ENCODE results near the gene NAV1.
A peak's percentile ranks its signal among the peaks of the same experiment; 100 is the strongest.
"Not testable (repeated sequence)": the region's sequence is repeated elsewhere in the genome, so short reads cannot be mapped to it uniquely, and the experiment has no call there.

Gene NAV1, protein sequence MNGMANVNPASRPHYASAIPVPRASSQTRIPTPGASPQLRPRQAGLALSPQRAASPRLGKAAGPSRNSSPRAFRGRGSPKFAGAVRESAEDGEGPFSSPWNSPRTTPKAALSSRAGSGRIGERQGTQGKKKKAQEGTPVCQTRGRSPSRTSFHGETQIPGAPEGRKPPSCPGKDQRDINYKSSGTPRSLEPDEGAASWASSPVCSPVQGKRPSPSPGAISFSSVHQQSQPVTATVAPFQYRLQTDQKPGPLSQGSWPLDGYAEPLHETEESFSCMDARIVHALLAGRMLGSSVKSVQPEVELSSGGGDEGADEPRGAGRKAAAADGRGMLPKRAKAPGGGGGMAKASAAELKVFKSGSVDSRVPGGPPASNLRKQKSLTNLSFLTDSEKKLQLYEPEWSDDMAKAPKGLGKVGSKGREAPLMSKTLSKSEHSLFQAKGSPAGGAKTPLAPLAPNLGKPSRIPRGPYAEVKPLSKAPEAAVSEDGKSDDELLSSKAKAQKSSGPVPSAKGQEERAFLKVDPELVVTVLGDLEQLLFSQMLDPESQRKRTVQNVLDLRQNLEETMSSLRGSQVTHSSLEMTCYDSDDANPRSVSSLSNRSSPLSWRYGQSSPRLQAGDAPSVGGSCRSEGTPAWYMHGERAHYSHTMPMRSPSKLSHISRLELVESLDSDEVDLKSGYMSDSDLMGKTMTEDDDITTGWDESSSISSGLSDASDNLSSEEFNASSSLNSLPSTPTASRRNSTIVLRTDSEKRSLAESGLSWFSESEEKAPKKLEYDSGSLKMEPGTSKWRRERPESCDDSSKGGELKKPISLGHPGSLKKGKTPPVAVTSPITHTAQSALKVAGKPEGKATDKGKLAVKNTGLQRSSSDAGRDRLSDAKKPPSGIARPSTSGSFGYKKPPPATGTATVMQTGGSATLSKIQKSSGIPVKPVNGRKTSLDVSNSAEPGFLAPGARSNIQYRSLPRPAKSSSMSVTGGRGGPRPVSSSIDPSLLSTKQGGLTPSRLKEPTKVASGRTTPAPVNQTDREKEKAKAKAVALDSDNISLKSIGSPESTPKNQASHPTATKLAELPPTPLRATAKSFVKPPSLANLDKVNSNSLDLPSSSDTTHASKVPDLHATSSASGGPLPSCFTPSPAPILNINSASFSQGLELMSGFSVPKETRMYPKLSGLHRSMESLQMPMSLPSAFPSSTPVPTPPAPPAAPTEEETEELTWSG (N-terminal part only)

DNA sequence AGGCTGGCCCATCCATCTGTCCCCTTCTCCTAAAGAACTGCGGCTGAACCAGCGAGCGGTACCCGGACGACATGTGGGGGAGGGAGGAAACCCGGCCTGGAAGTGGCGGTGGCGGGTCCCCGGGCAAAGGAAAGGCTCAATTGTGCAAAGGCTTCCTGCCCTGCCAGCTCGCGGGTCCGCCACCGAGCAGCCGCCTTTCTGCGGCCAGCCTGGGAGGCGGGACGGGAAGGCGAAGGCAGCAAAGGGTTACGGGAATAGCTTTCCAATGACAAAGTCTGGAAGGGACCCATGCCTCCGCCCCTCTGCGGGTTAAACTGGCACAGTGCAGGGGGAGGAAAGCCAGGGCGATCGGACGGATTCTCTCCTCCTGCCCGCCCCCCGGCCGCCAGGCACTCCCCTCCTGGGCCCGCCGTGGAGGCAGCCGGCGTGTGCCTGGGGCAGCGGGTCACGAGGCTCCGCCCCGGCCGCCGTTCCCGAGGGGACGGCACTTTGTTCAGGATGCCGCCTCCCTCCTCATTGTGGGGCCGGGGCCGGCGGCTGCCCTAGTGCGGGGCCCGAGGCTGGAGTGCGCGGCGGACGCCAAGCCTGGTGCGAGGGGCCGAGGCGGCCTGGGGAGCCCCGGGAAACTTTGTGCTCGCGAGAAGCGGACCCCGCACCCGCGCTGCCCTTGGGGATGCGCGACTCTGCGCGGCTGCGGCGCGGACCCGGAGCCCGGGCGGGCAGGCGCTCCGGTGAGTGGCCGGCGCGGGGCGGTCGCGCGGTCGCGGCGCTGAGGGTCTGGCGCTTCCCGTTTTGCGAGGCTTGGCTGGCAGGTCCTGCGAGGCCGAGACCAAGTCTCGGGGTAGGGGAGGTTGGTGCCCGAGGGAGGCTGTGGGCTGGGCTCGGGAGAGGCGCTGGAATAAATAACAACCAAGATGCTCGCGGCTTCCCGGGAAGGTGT, at the start of gene NAV1:
Gene NAV1, plus strand, starts transcription at position 516 of the 940 bp plus-strand sequence. CDS start 83,758 bp downstream, outside the sequence.
- DNase-seq = peak in 1 of 2 donors; percentile 6

DNA sequence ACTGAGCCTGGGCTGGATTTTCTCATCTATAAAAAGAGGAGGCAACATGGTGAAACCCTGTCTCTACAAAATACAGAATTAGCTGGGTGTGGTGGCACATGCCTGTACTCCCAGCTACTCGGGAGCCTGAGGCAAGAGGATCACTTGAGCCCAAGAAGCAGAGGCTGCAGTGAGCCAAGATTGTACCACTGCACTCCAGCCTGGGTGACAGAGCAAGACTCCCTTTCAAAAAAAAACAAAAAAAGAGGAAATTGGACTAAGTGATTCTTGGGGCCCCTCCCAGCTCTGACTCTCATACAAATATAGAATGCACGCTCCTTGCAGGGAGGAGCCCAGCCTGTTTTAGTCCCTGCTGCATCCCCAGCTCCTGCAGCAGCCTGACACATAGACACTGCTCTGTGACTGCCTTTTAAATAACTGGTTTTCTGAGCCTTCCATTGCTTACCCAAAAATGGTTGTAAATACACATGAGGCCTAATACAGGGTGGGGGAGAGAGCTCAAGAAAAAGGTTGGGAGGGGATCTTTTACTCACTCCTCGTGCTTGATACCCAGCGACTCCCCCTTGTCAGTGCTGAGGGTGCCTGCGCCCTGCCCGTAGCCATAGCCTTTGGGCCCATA, 49.2 kb upstream of the NAV1 start:
- peak in 1 of 2 donors; percentile 3 for DNase-seq

DNA sequence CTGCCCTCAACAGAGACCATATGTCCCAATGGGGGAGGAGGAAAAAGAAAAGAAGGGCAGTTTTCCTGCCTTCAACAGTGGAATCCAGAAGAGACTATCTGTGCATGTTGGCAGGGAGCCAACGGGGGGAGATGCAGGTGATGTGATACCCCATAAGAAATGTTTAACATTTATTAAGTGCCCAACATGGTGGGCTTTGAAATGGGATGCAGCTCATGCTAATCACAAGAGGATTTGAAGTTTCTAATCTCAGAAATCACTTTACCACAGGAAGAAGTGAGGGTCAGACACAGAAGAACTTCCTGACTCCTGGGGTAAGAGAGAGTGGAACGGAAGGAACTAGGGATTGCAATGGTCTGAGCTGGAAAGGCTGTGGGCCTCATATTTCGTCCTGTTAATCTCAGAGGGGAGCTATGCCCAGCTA, 48.2 kb upstream of the NAV1 start:
- DNase-seq = no peak

DNA sequence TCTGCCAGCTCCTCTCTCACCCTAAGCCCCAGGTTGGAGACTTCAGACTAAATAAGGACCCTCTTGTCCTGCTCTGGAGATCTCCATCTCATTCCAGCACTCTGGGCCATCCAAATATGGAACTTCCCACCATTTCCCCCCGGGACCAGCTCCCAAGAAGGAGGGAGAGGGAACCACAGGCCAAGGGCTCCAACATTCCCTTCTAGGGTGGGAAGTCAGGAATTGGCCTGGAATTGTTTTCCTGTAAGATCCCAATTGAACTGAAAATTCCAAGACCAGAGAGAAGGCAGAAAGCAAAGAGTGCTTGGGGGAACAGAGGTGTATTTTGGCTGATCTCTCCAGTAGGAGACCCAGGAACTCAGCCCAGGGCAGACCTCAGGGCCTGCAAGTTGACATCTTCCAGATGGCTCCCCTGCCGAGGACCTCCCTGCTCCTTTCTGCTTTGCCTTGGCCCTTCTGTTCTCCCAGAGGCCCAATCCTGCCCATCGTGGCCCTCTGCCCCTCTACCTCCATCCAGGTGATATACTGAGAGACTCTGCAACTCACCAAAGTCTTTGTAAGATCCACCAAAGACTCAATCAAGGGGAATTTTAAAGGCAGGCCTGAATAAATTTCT, 46.9 kb upstream of the NAV1 start:
- no peak for DNase-seq

DNA sequence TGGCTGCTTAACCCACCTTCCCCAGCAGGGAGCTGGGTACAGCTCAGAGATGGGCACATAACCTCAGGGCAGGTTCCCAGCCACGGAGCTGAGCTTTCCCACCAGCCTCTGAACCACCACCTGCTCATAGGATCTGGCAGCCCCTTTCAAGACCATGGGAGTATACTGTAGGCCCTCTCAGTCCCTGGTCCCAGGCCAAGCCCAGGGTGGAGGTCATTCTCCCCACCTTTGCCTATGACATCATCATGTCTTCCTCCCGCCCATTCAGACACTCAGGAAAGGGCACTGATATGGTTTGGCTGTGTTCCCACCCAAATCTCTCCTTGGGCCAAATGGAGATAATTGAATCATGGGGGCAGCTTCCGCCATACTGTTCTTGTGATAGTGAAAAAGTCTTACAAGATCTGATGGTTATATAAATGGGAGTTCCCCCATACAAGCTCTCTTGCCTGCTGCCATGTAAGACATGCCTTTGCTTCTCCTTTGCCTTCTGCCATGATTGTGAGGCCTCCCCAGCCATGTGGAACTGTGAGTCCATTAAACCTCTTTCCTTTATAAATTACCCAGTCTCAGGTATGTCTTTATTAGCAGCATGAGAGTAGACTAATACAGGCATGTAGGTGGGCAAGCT, 45.8 kb upstream of the NAV1 start:
- not testable (repeated sequence) for DNase-seq

DNA sequence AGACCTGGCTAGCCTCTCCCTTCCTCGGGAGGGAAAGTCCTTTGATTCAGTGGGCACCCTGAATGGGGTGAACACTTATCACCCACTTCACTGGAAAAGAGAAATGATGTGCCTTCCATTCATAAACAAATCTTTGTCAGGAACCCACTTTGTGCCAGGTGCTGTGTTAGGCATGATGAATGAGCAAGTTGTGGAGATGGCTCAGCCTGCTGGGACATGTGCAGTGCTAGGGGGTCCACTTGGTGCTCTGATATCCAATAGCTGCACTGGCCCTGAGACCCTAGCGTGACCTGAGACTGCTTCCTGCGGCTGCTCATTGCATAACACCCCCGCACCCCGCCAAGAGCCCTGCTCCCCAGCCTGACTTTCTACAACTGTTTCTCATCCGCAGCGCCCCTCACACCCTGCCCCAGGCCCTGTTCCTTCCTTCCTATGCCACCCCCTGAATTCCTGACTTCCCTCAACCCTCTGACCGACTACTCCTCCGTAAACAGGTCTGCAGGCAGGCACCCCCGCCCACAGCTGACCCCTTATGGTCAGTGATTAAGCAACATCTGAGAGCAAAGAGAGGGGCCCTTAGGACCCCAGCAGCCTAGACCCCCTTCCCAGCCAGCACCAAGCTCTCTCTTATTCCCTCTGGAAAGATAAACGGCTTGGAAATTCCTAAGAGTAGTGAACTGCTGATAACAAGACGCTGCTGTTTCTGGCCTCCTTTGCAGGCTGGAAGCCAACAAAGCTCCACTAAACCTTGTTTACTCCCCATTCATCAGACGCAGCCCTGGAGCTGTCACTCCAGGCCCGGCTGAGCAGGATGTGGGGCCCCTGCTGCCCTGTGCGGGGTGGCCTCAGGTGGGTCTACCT, 44.9 kb upstream of the NAV1 start:
- no peak for DNase-seq

DNA sequence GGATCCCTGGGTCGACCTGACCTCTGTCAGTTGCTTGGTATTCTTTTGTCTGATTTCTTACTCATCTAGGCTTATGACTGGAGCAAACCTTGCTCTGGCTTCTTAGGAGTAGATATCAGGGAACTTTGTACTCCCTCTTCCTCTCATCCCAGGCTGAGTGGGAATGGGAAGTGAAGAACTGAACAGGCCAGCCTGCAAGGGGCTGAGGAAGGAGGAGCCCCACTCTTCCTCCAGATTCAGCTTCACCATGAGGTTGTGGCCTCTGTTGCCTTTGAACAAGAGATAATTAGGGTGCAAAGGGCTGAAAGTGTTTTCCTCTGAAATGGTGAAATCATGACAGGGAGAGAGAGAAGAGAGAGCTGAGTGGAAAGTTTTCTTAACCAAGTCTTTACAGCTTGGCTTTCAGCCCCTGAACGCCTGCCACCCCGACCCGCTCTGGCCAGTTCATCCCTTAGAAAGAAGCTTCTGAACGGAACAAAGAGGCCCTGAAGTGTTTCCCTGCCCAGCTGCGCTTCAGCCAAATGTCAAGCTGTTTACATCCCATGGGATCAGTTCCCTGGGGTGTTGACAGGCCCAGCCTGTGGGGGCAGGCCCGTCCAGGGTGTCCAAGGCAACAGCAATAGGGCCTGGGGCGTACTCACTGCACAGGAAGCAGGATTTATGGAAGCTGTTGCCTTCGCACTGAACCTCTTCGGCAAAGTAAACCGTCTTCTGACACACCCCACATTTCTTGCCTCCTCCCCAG, 43.2 kb upstream of the NAV1 start:
- no peak for DNase-seq

DNA sequence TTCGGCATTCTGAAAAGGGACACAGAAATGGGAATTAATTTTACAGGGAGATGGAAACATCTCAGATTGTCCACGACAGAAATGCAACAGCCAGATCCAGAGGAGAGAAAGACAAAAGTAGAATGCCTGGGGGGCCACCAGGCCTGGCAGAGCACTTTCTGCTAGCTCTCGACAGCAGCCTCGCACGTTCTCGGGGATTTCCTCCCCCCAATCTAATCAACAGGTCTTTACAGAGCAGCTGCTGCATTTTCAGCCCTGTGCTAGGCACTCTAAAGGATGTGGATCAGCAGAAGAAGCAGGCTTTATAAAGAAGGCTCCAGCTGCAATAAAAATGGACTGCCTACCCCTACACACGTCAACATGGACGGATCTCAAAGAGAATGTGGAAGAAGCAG, 42.6 kb upstream of the NAV1 start:
- no peak for DNase-seq

DNA sequence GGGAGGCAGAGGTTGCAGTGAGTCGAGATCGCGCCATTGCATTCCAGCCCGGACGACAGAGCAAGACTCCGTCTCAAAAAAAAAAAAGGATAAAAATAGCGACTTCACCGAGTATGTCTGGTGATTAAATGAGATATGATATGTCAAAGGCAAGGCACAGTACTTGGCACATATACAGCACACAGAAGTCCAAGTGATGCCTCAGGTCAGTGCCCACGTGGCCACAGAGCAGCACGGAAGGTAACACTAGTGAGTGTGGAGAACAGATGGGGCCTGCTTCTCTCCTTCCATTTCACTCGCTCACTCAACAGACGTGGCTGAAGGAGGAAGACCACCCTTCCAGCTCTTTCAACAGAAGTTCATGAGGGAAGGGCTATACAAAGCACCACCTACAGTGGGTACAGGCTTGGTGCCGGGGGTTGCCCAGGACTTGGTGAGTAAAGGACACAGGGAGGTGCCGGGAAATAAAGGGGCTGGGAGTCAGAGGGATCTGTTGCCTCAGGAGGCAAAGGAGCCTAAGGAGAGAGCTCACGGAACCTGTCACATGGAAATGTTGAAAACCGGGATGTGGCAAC, 40.9 kb upstream of the NAV1 start:
- DNase-seq = no peak

DNA sequence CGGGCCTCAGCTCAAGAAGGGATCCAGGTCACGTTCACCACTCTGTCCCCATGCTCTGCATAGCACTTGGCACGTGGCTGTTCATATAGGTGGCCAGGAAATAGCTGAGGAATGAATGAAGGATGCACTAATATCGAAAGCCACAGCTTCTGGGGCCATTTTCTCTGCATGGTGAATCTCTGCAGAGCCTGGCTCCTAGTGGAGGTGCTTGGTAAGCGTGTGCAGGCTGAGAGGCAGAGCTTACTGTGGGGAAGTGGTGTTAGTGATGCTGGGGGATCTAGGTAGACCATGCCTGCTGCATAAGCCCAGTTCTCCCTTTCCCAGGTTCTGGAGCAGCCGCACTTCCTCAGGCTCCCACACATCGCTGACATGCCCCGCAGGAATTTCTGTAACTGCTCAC, 40.3 kb upstream of the NAV1 start:
- DNase-seq = no peak

DNA sequence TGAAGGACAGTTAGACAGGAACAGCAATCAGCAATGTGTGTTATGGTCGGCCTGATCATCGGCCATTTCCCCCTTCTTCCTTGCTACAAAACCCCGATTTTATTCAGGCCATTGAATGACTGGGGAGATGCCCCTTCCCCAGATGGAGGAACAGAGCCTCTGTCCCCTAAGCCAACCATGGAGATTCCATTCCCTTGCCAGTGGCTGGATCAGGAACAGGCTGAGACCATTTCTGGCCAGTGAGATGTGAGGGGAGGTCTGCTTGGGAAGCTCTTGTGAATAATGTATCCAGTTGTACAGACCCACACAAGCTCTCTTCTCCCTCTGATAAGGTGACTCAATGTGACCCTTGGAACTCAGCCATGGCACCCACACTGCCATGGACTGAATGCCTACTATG, 39.7 kb upstream of the NAV1 start:
- DNase-seq = no peak

DNA sequence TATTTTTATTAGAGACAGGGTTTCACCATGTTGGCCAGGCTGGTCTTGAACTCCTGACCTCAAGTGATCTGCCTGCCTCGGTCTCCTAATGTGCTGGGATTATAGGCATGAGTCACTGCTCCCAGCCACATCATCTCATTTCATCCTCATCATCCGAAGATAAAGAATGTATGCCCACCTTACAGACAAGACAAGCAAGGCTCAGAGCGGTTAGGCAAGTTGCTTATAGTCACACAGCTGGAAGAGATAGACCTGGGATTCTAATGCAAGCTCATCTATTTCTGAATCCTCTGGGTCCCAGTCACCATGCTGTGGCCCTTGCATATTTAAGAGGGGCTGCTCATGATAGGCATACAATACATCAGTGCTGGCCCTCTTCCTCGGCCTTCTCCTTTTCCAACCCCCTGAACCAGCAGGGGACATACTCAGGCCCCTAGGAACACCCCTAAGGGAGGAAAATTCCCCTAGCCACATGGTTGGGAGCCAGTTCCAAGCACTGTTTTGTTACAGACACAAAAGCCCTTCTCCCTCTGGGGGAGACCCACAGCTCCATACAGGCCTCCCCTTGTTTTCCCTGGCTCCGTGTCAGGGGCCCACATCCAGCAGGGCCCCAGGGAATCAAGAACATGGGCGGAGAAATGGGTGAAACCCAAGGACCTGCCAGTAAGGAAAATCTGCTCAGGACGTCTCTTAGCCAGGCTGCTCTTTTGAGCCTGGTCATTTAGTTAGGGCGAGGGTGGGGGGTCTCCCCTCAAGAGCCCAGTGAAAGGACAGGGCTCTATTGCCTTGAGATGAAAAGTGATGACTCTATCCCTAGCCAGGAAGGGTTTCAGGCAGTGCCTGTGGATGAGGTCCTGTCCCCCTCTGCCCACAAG, 38.9 kb upstream of the NAV1 start:
- DNase-seq = no peak

DNA sequence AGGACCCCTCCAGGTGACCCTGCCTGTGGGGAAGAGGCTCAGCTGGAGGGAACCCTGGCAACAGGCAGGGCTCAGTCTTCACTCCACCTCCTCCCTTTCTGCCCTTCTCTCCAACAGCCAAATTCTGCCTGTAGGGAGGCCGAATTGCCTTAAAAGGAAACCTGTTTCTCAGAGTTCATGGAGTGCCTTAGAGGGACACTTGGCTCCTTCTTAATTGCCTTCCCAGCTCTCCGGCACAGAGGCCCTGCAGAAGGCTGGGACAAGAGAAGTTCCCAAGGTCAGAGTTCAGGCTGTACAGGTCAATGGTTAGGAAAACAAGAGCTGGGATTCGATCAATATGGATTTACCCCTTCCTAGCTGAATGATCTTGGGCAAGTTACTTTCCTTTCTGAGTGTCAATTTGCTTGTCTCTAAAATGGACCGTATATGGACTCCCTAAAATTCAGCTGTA, 38.2 kb upstream of the NAV1 start:
- DNase-seq = no peak

DNA sequence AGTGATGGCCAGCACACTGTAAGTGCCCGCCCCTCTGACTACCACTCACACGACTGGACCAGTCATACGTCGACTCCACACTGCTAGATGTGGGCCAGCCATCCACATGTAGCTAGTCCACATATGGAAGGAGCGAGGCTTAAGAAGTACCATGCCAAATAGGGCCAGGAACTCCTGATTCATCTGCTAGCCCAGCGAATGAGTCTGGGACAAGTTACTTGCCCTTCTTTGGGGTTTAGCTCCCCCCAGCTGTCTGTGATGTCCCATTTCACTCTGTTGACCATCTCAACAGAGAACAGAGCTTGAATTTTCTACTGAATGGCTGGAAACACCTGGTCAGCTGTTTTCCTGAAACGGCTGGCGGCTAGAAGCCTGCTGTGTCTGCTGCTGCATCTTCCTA, 37.8 kb upstream of the NAV1 start:
- no peak for DNase-seq

DNA sequence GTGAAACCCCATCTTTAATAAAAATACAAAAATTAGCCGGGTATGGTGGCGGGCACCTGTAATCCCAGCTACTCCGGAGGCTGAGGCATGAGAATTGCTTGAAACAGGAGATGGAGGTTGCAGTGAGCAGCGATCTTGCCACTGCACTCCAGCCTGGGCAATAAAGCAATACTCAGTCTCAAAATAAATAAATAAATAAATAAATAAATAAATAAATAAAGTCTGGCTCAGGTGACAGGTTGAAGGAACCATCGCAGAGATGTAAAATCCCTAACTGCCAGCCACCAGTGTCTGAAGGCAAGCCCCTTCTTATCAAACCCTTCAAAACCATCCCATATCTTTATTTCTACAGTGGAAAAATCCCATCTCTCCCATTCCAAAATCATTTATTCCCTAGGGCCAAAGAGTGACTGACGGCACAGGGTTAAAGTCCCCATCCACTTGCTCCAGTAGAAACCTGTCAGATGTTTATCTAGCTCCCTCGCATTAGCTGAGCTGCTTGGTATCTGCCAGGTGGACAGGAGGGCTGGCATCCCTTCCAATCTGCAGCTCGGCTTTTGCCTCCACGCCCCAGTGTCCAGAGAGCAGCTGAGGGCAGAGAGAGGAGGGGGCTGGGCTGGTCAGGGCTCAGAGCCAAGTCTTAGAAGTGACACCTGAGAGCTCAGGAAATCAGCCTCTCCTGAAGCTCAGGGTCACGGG, 37.0 kb upstream of the NAV1 start:
- no peak for DNase-seq

DNA sequence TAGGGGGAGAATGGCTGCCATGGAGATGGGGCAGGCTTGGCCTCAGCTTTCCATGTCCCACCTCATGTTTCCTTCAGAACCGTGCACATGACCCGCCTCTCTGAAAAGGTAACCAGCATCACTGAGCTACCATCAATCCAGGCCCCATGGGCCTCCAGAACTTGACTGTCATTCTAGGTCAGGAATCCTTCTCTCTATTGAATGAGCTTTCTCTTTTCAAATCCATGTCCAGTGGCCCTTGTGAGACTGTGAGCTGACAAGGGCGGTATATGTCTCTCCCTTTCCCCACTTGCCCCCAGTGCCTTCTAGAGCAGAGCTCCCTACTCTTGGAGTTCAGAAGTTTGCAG, 36.4 kb upstream of the NAV1 start:
- DNase-seq = no peak
